HepG2 (cell line): ENCODE measurements around the gene TM9SF3. TPM values are rescaled to one million over a fixed set of nuclear protein-coding genes. Genes with fewer than 3 reads are reported as not detected.

Experiments used
- ZNF224 ChIP-seq: sonication (generic); formaldehyde crosslinking; IDR thresholded peaks from 2 replicates; pipeline ENCODE4 v1.5.0; 2020; ENCODE audit warnings: mild to moderate bottlenecking, missing genetic modification reagents
- ZNF337 ChIP-seq: sonication (generic); formaldehyde crosslinking; IDR thresholded peaks from 2 replicates; pipeline ENCODE4 v1.5.1; 2020; ENCODE audit warnings: missing genetic modification reagents, low read depth, mild to moderate bottlenecking, borderline replicate concordance
- ZNF407 ChIP-seq: sonication (generic); formaldehyde crosslinking; IDR thresholded peaks from one replicate; pipeline ENCODE4 v1.5.1; 2020; ENCODE audit warnings: mild to moderate bottlenecking, missing genetic modification reagents; ENCODE audit errors: not compliant biosample characterization
- ZSCAN22 ChIP-seq: sonication (generic); formaldehyde crosslinking; IDR thresholded peaks from 2 replicates; pipeline ENCODE4 v1.4.0; 2020; ENCODE audit warnings: mild to moderate bottlenecking, missing genetic modification reagents
- polyA plus RNA-seq, 8 experiments: library from polyadenylated mRNA; depleted of rRNA in 3 of 8; stranded (reverse) in 7 of 8; unstranded in 1 of 8; fragments of >200 nt; fragmentation: Illumina TruSeq in 4 of 8; extraction: Trizol in 4 of 8; gene quantifications; 2 replicates each; pipeline versions ENCODE4 v1.2.1 to v1.2.3, GENCODE V29; 2011 to 2016; ENCODE audit warnings: low read depth in 4 of 8, missing spikeins in 1 of 8, mixed read lengths in 1 of 8; ENCODE audit not compliant: insufficient read depth in 1 of 8
- total RNA-seq, 5 experiments: library from RNA; depleted of rRNA; stranded (reverse); fragments of >200 nt; fragmentation: Illumina TruSeq; extraction: Trizol; gene quantifications; 2 replicates each; pipeline ENCODE4 v1.2.3, GENCODE V29; 2016; ENCODE audit warnings: low read depth in 1 of 5

TM9SF3 gene
- total and polyA plus RNA-seq, 2 of the 13 experiments (the other 11 are each of a cell fraction or from before 2014, with no cell fraction given): 43.8 to 120 TPM

- no peak for TF ChIP-seq ZNF407
- no peak for TF ChIP-seq ZNF224 (CRISPR knock-in tag)
- TF ChIP-seq ZNF337: no peak
- TF ChIP-seq ZSCAN22: no peak
These were observed 81.4 kb downstream of the TM9SF3 start (continued) for GRCh38 chr10:96505150-96506136.
